Astrocyte (in vitro differentiated cells and primary cell): Measurements from ENCODE around the gene ISX. TPM values are rescaled to one million over a fixed set of nuclear protein-coding genes. Genes with fewer than 3 reads are reported as not detected.

ENCODE experiments used
- DNase-seq: peaks from one replicate; pipeline ENCODE4 v3.0.0-alpha.2; 2010; ENCODE audit warnings: low read depth
- FAIRE-seq: peaks from 2 replicates; lab custom pipeline; 2011; peaks lifted over from hg19 to GRCh38; lab: Jason Lieb, UNC
- H2AFZ ChIP-seq: 2 replicates; pipeline ENCODE4 v1.6.0; 2012; ENCODE audit warnings: low read depth, low read length, inconsistent platforms
- H3K27ac ChIP-seq: 2 replicates; pipeline ENCODE4 v1.5.1; 2011; ENCODE audit warnings: low read depth, low read length, inconsistent platforms
- H3K27me3 ChIP-seq: 2 replicates; pipeline ENCODE4 v1.6.0; 2011; ENCODE audit warnings: low read length, inconsistent platforms; ENCODE audit not compliant: insufficient read depth
- H3K36me3 ChIP-seq: 2 replicates; pipeline ENCODE4 v1.5.1; 2011; ENCODE audit warnings: low read length, inconsistent platforms; ENCODE audit not compliant: insufficient read depth
- H3K4me1 ChIP-seq: 2 replicates; pipeline ENCODE4 v1.5.1; 2011; ENCODE audit warnings: low read length, inconsistent platforms; ENCODE audit not compliant: insufficient read depth
- H3K4me2 ChIP-seq: 2 replicates; pipeline ENCODE4 v1.6.0; 2012; ENCODE audit warnings: low read length, inconsistent platforms
- H3K4me3 ChIP-seq: 2 replicates; pipeline ENCODE4 v1.5.1; 2011; ENCODE audit warnings: low read depth, mild to moderate bottlenecking, low read length, inconsistent platforms; ENCODE audit not compliant: insufficient read depth
- H3K79me2 ChIP-seq: 2 replicates; pipeline ENCODE4 v1.6.0; 2012; ENCODE audit warnings: mild to moderate bottlenecking, low read length, inconsistent platforms; ENCODE audit not compliant: insufficient read depth
- H3K9ac ChIP-seq: 2 replicates; pipeline ENCODE4 v1.6.0; 2012; ENCODE audit warnings: mild to moderate bottlenecking, low read length, inconsistent platforms
- H3K9me3 ChIP-seq: 2 replicates; pipeline ENCODE4 v1.5.1; 2012; ENCODE audit warnings: low read depth, mild to moderate bottlenecking, low read length, inconsistent platforms; ENCODE audit not compliant: insufficient read depth
- H4K20me1 ChIP-seq: 2 replicates; pipeline ENCODE4 v1.6.0; 2012; ENCODE audit warnings: low read length, inconsistent platforms; ENCODE audit not compliant: insufficient read depth
- H3K27ac Mint-ChIP-seq: one replicate; pipeline ENCODE4 v1.8.0; 2021; ENCODE audit warnings: mild to moderate bottlenecking, mixed read lengths; ENCODE audit not compliant: unreplicated experiment
- H3K27me3 Mint-ChIP-seq: one replicate; pipeline ENCODE4 v1.8.0; 2021; ENCODE audit warnings: low read depth, mixed read lengths; ENCODE audit not compliant: unreplicated experiment
- H3K36me3 Mint-ChIP-seq: one replicate; pipeline ENCODE4 v1.8.0; 2021; ENCODE audit warnings: low read depth, mixed read lengths; ENCODE audit not compliant: unreplicated experiment
- H3K4me1 Mint-ChIP-seq: one replicate; pipeline ENCODE4 v1.8.0; 2021; ENCODE audit warnings: low read depth, mixed read lengths; ENCODE audit not compliant: unreplicated experiment
- H3K4me3 Mint-ChIP-seq: one replicate; pipeline ENCODE4 v1.8.0; 2021; ENCODE audit warnings: mild to moderate bottlenecking, moderate library complexity, mixed read lengths; ENCODE audit not compliant: unreplicated experiment
- H3K9me3 Mint-ChIP-seq: one replicate; pipeline ENCODE4 v1.8.0; 2021; ENCODE audit warnings: mild to moderate bottlenecking, mixed read lengths; ENCODE audit not compliant: unreplicated experiment
- EZH2 ChIP-seq: IDR thresholded peaks from 2 replicates; pipeline ENCODE4 v1.6.1; 2012; ENCODE audit warnings: mild to moderate bottlenecking, low read length, inconsistent platforms; ENCODE audit not compliant: insufficient read depth
- total RNA-seq: library from RNA; stranded (reverse); gene quantifications from 2 replicates; pipeline ENCODE4 v1.2.1, GENCODE V29; 2021
- TF ChIP-seq, protein P1 (sequence below): IDR thresholded peaks from 2 replicates; pipeline ENCODE4 v1.5.1; 2011; ENCODE audit warnings: low read depth, mild to moderate bottlenecking, inconsistent platforms, low read length, moderate library complexity; ENCODE audit not compliant: insufficient read depth

The ISX gene
- total RNA-seq, 1 donor from 2014 or later = not detected

- no peaks in the 10 kb centered on the region for H3K27me3 ChIP-seq
- no peaks in the 10 kb centered on the region for H3K36me3 ChIP-seq
- H3K79me2 ChIP-seq = no peaks in the 10 kb centered on the region
- FAIRE-seq = no peak
- TF ChIP-seq, protein P1, sequence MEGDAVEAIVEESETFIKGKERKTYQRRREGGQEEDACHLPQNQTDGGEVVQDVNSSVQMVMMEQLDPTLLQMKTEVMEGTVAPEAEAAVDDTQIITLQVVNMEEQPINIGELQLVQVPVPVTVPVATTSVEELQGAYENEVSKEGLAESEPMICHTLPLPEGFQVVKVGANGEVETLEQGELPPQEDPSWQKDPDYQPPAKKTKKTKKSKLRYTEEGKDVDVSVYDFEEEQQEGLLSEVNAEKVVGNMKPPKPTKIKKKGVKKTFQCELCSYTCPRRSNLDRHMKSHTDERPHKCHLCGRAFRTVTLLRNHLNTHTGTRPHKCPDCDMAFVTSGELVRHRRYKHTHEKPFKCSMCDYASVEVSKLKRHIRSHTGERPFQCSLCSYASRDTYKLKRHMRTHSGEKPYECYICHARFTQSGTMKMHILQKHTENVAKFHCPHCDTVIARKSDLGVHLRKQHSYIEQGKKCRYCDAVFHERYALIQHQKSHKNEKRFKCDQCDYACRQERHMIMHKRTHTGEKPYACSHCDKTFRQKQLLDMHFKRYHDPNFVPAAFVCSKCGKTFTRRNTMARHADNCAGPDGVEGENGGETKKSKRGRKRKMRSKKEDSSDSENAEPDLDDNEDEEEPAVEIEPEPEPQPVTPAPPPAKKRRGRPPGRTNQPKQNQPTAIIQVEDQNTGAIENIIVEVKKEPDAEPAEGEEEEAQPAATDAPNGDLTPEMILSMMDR = no peak
- no peak for TF ChIP-seq EZH2
- H3K4me2 ChIP-seq = no peak overlapping the region
- no peaks in the 10 kb centered on the region for H4K20me1 ChIP-seq
- H3K9ac ChIP-seq = no peak overlapping the region
- Mint-ChIP-seq H3K27ac (peak overlapping the region; percentile 53), H3K36me3 (no peaks in the 10 kb centered on the region), H3K4me3 (no peak overlapping the region), H3K9me3 (peaks cover 7% of the 10 kb centered on the region), H3K4me1 (peaks cover 15% of the 10 kb centered on the region), H3K27me3 (peaks cover 15% of the 10 kb centered on the region)
- H3K9me3 ChIP-seq = no peaks in the 10 kb centered on the region
- no peak overlapping the region for H3K27ac ChIP-seq
- H3K4me3 ChIP-seq = no peak overlapping the region
- DNase-seq = no peak
- no peak overlapping the region for H2AFZ ChIP-seq
- no peaks in the 10 kb centered on the region for H3K4me1 ChIP-seq
Observed at GRCh38 chr22:35064664-35065063, 1.3 kb upstream of the ISX start.

- Histone ChIP-seq H3K4me3 (no peak overlapping the region), H3K27me3 (no peaks in the 10 kb centered on the region), H3K36me3 (no peaks in the 10 kb centered on the region), H3K79me2 (no peaks in the 10 kb centered on the region), H2AFZ (no peak overlapping the region), H3K4me1 (no peaks in the 10 kb centered on the region), H3K9ac (no peak overlapping the region), H3K27ac (no peak overlapping the region), H4K20me1 (no peaks in the 10 kb centered on the region), H3K9me3 (no peaks in the 10 kb centered on the region), H3K4me2 (no peak overlapping the region)
- FAIRE-seq (no peak), DNase-seq (no peak)
- H3K4me3 Mint-ChIP-seq = no peak overlapping the region
- H3K27ac Mint-ChIP-seq = peak overlapping the region; percentile 34
- H3K27me3 Mint-ChIP-seq = peaks cover 15% of the 10 kb centered on the region
- peaks cover 7% of the 10 kb centered on the region for H3K9me3 Mint-ChIP-seq
- TF ChIP-seq EZH2 = no peak
- TF ChIP-seq, protein P1 = no peak
- H3K4me1 Mint-ChIP-seq = peaks cover 15% of the 10 kb centered on the region
- H3K36me3 Mint-ChIP-seq = no peaks in the 10 kb centered on the region
Observed at GRCh38 chr22:35065183-35065582, 775 bp upstream of the ISX start.

DNA sequence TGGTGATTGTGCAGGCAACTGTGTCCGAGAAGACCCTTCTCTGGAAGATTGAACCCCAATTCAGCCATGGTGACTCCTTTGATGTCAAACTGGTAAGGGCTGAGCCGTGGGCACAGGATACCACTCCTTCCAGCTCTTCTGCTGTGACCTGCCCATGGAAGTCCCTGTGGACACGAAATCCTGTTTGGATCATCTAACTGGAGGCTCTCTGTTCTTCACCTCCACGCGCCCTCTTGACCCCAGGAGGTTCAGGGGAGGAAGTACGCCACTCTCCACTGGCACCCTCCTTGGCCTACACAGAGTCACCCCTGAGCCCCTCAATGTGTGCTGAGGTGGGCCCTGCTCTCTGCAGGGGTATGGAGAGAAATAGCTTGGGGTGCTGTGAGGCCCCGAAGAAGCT lies 810 bp downstream of the ISX start:
- H3K9me3 Mint-ChIP-seq = peaks cover 9% of the 10 kb centered on the region
- H3K9me3 ChIP-seq = no peaks in the 10 kb centered on the region

More for the DNA sequence above, 810 bp downstream of the ISX start:
- H3K4me3 Mint-ChIP-seq = no peak overlapping the region
- Histone ChIP-seq H3K9ac (no peak overlapping the region), H3K36me3 (no peaks in the 10 kb centered on the region), H3K4me2 (no peak overlapping the region), H3K79me2 (no peaks in the 10 kb centered on the region), H3K27ac (no peak overlapping the region), H3K4me3 (no peak overlapping the region), H3K4me1 (no peaks in the 10 kb centered on the region), H4K20me1 (no peaks in the 10 kb centered on the region), H3K27me3 (no peaks in the 10 kb centered on the region), H2AFZ (no peak overlapping the region)
- no peak for FAIRE-seq
- no peaks in the 10 kb centered on the region for H3K36me3 Mint-ChIP-seq
- no peak overlapping the region for H3K27ac Mint-ChIP-seq
- DNase-seq = no peak
- peaks cover 15% of the 10 kb centered on the region for H3K4me1 Mint-ChIP-seq
- H3K27me3 Mint-ChIP-seq = peaks cover 24% of the 10 kb centered on the region
- TF ChIP-seq, protein P1 = no peak
- no peak for TF ChIP-seq EZH2
